HG03045 (cell line): ENCODE data around the gene C22orf39.

Source experiments
- ATAC-seq: cut with Tn5 transposase; IDR thresholded peaks from one replicate; pipeline ENCODE4 v1.9.1; 2021; ENCODE audit warnings: mild to moderate bottlenecking, moderate library complexity; ENCODE audit not compliant: unreplicated experiment

The C22orf39 gene

DNA sequence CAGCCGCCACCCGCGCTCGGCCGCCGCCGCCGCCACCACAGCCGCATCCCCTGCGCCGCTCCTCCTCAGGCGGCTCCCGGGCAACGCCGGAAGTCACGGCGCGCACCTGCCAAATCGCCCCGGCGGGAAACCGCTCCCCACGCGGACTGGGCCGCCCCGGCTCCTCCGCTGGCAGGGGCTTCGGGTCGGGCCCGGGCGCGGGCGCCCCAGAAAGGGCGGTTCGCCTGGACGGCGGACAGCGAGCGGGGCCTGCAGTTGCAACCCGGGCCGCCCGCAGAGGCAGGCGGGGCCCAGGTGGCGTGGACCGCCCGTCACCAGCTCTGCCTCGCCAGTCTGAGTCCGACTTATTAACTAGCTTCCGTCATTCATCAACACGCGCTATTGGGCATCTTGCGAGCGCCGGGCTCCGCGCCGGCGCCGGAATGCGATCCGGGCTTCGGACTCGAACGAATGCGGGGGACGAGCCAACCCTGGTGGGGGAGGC lies 15.8 kb downstream of the C22orf39 start, which contains the start of gene HIRA:
HIRA (minus strand) TSS at position 85 of the 484 bp plus-strand sequence. CDS start 257 bp downstream, outside the sequence.
- ATAC-seq = peak; percentile 60

DNA sequence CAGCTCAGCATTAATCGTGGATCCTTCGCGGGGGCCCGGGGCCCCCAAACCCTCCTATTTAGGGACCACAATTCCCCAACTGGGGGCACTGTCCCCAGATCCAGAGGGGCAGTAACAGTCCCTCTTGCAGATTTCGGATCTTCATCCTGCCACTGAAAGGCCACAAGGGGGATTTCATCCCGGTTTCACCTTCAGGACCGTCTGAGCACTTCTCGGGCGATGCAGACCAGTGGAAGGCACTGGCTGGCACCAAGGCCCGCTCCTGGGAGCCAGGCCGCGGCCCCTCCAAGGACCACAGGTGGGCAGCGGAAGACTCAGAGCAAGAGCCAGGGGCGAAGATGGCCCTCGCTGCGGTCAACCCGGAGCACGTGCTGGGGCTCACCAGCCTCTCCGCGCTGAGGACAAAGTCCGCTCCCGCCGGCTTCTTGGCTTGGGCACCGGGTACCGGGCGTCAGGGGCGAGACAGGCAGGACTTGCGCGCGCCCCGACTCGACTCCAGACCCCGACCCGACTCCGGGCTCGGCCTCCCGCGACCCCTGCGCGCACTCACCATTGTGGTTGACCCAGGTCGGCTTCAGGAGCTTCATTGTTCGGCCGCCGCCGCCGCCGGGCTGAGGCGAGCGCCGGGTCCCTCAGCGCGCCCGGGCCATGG lies 16.5 kb downstream of the C22orf39 start:
- peak; percentile 17 for ATAC-seq

DNA sequence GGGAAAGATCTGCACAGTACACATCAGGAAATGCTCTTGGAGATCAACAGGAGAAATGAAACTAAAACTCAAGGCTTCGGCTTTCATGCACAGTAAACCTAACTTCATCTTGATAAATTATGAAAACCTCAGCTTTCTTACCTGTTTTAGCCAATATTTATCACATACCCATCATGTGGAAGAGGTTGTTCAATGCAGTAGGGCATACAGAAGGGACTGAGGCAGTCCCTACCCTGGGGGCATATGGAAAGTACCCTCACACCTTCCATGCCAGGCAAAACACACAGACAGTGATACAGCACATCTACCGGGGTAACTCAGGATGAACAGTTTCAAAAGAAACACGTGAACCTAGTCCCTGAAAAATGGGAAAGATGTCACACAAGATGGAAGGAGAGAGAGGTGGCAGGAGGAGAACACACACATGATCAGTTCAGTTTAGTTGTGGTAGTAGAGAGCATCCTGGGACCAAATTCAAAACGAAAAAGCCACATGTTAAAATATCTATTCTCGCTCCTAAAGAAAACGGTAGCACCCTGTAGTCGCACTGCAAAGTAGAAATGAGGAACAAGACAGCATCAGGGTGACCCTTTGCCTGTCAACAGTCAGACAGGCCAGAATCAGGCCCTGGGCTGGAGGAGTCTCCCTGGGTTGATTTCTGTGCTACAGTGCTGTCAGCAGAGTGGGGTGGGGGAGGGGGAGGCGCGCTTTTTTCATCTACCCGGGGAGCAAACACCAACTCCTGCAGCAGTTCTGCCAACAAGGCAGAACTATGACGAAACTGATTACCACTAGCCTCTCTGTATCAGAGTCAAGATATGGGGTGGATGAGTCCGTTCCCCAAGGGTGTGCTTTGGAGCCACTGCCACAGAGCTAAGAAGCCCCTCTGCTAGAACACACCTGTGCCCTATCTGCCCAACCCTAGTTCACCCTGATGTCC lies 17.3 kb downstream of the C22orf39 start:
- no peak for ATAC-seq

DNA sequence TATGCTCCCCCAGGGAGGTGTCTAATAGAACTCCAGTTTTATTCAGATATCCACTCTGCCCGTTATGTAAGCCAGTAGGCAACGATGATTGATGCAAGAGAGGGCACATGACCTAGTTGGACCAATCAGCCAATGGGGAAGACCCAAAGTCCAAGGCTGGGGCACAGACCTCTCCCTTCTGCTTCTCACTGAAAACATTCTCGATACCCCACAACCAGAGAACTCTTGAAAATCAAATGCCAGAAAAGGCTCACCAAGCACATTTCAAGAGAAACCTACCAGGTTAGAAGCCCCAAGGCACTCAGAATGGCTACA lies 23.4 kb downstream of the C22orf39 start:
- ATAC-seq = no peak

DNA sequence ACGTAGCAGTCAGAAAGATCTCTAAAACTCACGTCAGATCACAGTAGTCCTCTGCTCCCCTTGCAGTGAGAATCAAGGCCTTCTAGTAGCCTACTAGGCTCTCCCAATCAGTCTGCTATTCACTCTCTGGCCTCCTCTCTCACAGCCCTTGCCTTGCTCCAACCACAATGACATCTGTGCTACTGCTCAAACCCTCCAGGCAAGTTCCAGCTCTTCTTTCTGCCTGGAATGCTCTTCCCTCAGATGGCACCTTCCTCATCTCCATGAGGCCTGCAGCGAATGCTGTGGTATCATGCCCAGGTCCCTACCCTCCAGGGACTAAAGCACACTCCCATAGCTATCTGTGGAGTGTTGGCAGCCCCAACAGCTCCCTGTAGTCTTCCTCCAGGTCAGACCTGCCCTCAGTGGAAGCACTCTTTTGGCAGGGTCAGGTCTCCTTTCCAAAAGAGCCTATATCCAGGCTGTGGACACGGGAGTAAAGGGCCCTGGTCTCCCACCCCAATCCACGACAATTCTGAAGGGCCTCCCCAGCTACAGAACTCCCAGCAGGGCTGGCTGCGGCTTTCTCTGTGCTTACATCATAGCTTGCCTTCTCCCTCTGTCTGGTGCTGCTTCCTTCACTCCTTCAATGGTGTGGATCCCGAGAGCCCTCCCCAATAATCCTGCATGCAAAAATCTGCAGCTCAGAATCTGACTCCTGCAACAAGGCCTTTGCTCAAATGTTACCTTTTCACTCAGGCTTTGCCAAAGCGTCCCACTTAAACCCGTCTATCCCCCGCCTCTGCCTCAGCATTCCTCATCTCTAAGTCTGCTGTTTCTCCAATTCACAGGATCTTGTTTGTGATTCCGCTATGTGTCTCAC lies 24.8 kb downstream of the C22orf39 start:
- no peak for ATAC-seq

DNA sequence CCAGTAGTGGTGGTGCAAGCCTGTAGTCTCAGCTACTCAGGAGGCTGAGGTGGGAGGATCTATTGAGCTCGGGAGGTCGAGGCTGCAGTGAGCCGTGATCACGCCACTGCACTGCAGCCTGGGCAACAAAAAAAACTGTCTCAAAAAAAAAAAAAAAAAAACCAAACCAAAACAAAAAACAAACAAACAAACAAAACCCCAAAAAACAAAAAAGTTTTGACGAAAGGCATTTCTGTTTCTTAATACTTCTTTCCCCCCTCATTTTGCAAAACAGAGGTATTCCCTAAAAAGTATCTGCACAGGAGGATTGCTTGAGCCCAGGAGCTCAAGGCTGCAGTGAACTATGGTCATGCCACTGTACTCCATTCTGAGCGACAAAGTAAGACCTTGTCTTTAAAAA lies 27.2 kb downstream of the C22orf39 start:
- ATAC-seq = no peak

DNA sequence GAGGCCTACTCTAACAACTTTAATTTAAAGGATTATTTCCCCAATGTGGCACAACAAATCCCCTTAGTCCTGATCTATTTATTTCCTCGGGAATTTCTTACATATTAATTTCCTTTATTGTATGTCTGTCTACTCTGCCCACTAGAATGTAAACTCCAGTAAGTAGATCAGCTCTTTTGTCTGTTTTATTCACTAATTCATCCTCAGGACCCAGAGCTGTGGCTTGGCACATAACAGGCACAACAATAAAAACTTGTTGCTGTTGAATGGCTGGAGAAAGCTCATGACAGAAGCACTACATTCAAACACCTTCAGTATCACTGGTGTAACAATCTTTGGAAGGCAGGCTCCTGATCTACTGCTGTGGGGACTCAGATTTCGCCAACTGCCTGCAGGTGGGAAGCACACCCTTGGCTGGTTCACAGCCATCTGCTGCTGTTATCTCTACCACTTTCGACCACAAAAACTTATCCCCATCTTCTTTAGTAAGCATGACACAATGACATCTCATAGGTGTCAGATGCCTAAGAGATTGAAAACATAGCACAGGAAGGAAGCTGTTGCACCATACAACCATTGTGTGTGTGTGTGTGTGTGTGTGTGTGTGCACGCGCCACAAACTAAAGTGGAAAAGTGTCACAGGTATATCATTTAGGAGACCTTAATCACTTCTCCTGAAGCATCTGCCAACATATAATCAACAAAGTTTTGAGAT lies 27.9 kb downstream of the C22orf39 start:
- no peak for ATAC-seq

DNA sequence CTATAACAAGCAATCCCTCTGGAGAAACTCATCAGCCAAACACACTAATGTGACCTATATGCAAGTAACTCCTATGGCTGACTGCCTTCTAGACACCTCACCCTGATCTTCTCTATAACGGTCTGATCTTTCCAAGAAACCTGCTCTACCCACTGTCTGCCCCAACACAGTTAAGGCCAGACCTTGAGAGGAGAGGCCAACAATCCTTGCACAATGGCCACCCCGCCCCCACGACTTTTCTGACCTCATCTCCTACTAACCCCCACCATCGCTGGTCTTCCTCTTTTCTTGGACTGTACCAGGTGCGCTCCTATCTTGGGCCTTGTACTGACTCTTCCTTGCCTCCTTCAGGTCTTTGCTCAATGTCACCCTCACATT lies 28.4 kb downstream of the C22orf39 start:
- ATAC-seq = no peak

DNA sequence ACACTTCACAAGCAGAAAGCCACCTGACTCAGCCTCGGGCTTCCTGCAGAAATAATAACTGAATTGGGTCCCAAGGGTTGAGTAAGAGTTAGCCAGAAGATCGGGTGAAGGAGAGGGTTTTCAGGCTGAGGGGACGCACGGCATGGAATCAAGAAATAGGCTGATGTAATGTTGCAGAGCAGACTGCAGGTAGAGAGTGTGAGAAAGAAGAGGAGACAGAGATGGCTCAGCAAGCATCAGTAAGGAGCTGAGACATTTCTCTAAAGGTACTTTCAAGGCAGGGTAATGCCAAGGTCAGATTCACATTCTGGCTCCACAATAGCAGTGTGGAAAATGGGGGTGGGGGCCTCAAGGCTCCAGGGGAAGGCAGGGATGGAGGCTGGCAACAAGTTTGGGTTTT lies 34.6 kb downstream of the C22orf39 start:
- no peak for ATAC-seq

DNA sequence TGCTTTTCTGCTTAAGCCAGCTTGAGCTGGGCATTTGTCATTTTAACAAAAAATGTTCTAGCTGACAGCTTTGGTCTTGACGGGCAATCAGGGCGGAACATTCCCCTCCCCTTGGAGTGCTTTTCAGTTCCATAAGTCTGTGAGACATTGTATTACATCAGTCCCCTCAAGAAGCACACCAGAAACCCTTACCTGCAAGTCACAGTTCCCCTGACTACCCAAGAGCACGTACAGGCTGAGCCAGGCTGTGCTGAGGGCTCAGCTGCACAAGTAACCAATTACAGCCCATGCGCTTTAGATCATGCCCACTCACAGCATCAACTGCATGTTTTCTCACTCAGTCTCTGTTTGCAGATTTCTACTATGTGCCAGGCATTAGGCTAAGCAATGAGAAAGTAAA lies 35.0 kb downstream of the C22orf39 start:
- no peak for ATAC-seq

DNA sequence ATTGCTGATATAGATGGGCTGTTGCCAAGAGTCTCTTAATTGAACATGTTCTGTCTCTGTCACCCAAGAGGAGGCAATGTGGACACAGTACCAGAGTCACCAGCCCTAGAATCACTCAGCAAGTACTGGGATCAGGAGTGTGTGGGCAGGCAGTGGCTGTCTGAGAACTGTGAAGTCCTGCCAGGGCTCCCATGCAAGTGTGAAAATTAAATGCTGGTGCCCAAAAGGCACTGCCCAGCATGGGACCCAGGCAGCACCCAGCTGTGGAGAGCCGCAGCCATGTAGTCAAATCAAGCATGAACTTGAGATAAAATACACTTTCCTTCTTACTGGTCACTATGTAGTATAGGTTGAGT lies 35.8 kb downstream of the C22orf39 start:
- no peak for ATAC-seq

DNA sequence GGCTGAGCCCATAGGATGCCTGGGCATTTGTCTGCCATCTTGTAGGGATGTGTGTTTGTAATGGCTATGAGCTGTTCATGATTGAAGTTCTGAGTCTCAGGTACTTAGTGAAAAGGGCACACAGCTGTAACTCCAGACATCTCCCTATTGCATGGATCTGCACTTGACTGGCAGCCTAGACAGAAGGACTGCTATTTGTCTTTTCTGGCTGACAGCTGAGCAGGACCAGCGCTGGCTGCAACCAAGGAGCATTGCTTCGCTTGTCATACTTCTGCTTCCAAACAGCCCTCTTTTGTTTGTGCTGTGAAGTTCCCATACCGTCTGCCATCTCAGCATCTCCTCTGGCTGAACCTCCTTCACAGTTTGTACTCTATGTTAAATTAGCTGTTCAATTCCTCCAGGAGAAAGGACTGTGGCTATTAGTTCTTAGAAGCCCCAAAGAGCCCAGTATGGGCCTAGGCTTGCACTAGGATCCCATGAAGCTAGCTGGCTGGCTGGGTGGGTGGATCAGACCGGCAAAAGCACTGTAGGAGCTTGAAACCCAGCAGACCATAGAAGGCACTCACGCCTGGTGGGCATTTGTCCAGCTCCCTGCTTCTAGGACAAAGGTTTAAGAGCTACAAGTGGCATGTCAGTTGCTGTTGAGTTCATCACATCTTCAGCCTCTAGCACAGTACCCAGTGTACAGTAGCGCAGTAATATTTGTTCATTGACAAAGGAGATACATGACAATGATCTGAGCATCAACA lies 36.4 kb downstream of the C22orf39 start:
- ATAC-seq = no peak

DNA sequence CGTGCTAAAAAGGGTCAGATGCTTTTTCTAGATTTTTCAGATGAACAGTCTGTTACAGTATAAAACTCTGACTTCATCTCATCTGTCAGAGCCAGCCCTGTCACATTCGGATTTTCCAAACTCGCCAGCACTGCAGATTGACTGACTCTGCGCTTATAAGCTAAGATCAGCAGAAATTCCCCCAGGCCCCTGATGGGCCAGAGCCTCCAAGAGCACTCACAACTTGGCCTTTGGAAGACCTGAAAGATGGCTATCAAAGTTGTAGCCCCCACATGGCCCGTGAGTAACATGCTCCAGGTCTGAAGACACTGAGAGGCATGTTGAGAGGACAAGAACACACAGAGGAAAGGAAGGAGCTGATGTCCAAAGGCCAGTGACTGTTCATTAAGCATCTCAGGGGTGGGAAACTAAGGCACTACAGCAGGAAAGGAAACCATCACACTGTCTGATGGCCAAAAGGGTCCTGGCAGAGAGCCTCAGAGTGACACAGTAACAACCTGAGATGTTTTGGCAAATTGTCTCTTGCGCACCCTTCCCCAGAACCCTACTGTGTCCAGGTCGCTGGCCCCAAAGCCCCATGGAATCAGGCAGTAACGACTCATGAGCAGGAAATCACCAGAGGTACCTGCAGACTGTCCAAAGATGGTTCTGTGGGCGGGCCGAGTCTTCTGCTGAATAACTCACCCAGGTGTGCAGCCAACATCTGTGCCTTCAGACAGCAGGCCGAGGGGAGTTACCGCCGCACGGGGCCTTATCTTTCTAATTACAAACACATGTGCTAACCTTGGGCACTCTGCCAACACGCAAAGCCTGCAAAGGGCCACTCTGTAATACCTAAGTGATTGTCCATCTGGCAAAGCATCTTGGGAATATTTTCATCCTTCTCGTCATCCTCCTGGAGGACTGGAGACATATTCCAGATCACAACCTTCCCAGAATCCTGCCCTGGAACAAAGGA lies 39.6 kb downstream of the C22orf39 start:
- ATAC-seq = no peak

DNA sequence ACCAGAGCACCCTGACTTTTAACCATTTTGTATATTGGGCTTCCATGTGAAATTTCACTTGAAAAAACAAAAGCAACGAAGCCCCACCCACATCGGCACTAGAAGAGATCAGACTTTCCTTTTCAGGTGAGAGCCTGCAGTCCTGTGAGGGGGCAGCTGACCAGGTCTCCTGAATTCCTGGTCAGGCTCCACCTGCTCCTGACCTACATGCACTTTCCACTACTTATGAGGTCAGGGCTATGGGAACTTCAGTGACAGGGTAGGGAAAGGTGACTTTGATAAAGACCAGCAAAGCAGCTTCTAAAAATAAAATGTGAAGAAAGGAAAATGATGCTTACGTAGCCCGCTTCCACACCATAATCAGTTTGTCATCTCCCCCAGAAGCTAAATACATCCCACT lies 40.7 kb downstream of the C22orf39 start:
- ATAC-seq = no peak

DNA sequence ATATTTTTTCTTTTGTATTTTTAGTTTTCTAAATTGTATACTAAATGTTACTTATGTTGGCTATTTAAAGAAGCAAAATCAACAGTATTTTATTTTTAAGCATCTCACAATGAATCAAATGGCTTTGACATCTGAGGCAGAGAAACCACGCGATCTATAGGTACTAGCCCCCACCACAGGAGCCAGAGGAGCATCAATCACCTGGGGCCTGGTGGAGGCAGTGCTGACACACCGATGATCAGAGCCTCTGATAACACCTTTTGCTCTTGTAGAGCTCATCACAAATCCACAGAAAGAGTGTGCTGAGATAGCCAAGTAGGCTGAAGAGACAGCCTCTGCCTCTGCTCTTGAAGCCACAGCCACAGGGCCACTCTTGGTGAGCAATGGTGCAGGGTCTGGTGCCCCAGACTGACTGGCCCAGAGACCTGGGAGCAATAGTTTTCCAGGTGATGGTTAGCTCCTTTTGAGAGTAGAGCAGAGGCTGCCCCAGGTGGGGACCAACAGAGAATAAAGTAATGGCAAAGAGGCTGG lies 41.2 kb downstream of the C22orf39 start:
- ATAC-seq = no peak

DNA sequence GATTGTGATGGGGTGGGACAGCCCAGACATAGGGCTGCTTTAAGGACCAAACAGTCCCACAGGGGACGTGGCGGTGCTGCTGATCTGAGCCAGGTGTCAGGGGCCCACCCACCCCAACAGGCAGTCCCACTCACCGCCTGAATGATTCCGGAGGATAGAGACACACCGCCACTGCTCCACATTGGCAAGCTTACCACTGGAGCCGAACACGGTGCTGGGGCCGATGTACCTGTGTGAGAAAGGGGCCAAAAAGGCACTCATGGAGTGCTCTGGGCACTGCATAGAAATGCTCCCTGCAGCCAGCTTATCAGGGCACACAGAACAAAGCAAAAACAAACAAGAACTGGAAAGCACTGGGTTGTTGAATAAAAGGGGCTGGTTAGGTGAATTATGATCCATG lies 41.9 kb downstream of the C22orf39 start:
- ATAC-seq = no peak

DNA sequence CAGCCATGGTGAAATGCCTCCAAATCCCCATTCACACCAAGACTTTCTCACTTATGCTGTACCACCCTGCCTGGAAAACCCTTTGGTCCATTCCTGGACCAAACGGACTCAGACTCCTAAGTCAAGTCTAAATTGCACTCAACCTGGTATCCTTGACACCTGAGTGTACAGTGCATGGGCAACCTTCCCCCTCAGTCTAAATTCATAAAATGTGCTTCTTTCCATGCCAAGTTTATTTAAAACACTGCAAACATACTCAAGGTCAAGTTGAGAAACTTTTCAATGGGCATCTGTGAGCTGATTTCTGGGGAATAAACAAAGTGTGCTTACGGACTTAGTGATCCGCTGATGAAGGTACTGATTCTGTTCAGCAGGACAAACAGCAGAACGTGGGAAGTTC lies 42.4 kb downstream of the C22orf39 start:
- ATAC-seq = no peak

DNA sequence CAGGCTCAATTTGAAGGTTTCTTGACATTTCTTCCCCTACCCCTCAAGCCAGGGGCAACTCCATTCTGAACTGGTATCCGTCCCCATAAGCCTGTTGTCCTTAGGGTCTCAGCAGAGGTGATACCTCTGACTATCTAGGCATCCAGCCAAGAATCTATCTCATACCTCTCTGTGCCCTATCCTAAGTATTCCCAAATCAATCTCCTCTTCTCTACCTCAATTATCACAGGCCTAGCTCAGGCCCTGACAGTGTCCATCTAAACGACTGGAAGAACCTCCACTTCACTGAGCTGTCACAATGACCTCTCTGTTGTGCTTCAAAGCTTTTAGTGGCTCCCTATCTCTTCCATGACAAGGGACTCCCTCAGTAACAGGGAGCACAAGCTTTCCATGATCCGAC lies 42.8 kb downstream of the C22orf39 start:
- ATAC-seq = no peak
